Testis (tissue), 2 donors: Measurements from ENCODE around the gene SLC4A1AP.

Source experiments
- POLR2A ChIP-seq: fragments of 450-650 bp; IDR thresholded peaks from one replicate; pipeline ENCODE4 v1.6.1; 2017; ENCODE audit warnings: antibody characterized with exemption, mild to moderate bottlenecking, moderate library complexity
- TF ChIP-seq, protein P1 (sequence below), 3 experiments: fragments of 450-650 bp in 2 of 3; fragments of 200-600 bp in 1 of 3; sonication (generic) in 1 of 3; IDR thresholded peaks; one replicate each; pipeline ENCODE4 v1.5.1; 2016 to 2019; ENCODE audit warnings: antibody characterized with exemption in 3 of 3, mild to moderate bottlenecking in 2 of 3, moderate library complexity in 1 of 3

DNA sequence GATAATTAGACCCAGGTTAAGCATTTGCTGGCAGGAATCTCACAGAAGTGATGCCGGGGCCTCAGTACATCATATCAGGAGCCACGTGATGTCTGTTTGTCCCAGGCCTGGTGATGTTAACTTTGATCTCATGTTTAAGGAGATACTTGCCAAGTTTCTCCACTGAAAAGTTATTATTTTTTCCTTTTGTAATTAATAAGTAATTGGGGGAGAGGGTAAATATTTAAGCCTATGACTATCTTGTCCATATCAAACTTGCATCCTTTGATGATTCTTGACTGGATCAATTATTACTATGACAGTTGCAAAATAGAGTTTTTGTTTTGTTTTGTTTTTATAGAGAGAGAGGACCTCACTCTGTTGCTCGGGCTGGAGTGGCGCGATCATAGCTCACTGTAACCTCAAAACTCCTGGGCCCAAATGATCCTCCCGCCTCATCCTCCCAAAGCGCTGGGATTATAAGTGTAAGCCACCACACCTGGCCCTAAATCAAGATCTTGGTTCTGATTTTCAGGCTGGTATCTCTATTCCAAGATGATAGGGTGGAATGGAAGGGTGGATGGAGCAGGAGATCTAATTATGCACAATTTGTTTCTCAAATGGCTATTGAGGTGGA, 46.4 kb downstream of the SLC4A1AP start:
- TF ChIP-seq, protein P1, sequence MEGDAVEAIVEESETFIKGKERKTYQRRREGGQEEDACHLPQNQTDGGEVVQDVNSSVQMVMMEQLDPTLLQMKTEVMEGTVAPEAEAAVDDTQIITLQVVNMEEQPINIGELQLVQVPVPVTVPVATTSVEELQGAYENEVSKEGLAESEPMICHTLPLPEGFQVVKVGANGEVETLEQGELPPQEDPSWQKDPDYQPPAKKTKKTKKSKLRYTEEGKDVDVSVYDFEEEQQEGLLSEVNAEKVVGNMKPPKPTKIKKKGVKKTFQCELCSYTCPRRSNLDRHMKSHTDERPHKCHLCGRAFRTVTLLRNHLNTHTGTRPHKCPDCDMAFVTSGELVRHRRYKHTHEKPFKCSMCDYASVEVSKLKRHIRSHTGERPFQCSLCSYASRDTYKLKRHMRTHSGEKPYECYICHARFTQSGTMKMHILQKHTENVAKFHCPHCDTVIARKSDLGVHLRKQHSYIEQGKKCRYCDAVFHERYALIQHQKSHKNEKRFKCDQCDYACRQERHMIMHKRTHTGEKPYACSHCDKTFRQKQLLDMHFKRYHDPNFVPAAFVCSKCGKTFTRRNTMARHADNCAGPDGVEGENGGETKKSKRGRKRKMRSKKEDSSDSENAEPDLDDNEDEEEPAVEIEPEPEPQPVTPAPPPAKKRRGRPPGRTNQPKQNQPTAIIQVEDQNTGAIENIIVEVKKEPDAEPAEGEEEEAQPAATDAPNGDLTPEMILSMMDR (IDR thresholded peaks at IDR 0.05), result no peak
- TF ChIP-seq POLR2A, result no peak
